HG02884 (cell line): Measurements from ENCODE around the gene PIK3CB.
A peak's percentile ranks its signal among the peaks of the same experiment; 100 is the strongest.
"Not testable (repeated sequence)": the region's sequence is repeated elsewhere in the genome, so short reads cannot be mapped to it uniquely, and the experiment has no call there.

ENCODE experiments used
- ATAC-seq: cut with Tn5 transposase; IDR thresholded peaks from one replicate; pipeline ENCODE4 v1.9.1; 2021; ENCODE audit warnings: mild to moderate bottlenecking, moderate library complexity; ENCODE audit not compliant: unreplicated experiment

The PIK3CB gene

DNA sequence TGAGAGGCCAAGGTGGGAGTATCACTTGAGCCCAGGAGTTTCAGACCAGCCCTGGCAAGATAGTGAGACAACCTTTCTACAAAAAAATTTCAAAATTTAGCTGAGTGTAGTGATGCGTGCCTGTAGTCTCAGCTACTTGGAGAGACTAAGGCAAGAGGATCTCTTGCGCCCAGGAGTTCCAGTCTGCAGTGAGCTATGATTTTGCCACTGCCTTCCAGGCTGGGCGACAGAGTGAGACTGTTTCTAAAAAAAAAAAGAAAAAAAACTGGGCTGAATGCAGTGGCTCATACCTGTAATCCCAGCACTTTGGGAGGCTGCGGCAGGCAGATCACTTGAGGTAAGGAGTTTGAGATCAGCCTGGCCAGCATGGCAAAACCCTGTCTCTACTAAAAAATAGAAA lies 14.0 kb upstream of the PIK3CB start:
- no peak for ATAC-seq

GRCh38 chr3:138846824-138847223 lies 12.1 kb upstream of the PIK3CB start:
- not testable (repeated sequence) for ATAC-seq

- ATAC-seq = no peak
Observed at GRCh38 chr3:138846262-138846791, 11.6 kb upstream of the PIK3CB start.

GRCh38 chr3:138845771-138846173 lies 11.0 kb upstream of the PIK3CB start:
- ATAC-seq = no peak

DNA sequence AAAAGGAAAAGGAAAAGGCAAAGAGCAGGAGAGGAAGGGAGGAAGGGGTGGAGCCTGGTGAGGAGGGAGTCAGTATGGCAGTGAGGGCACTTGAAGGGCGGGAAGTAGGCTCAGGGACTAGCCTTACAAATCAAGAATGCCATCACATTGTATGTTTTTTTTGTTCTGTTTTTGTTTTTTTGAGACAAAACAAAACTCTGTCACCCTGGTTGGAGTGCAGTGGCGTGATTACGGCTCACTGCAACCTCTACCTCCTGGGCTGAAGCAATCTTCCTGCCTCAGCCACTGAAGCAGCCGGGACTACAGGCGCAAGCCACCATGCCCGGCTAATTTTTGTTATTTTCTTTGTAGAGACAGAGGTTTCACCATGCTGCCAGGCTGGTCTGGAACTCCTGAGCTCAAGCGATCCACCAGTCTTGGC lies 10.5 kb upstream of the PIK3CB start:
- ATAC-seq = no peak

DNA sequence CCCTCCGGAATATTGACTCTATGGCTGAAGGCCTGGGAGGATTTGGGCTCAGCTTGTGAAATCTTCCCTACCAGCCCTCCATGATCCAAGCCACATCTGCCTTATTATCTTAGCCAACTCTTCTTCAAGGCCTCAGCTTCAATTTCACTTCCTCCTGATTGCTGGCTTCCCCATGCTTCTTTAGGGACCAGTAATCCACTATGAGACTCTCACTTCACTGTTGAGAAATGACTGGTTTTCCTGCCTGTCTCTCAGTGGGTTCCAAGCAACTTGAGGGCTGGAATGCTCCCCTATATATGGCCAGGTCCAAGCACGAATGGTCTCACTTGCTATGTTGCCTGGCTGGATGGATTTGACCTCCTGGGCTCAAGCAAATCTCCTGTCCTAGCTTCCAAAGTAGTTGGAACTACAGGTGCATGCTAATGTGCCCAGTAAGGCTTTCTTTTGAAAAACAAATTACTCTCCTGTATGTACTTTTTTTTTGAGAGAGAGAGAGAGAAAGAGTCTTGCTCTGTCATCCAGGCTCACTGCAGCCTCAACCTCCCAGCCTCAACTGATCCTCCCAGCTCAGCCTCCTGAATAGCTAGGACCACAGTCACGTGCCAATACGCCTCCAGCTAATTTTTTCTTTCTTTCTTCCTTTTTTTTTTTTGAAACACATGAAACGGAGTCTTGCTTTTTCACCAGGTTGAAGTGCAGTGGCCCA lies 7.9 kb upstream of the PIK3CB start:
- peak; percentile 95 for ATAC-seq

DNA sequence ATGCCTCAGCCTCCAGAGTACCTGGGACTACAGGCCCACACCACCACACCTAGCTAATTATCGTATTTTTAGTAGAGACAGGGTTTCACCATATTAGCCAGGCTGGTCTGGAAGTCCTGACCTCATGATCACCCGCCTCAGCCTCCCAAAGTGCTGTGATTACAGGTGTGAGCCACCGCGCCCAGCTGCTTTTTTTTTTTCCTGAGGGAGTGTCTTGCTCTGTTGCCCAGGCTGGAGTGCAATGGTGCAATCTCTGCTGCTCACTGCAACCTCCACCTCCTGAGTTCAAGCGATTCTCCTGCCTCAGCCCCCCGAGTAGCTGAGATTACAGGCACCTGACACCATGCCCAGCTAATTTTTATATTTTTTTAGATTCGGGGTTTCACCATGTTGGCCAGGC lies 3.7 kb upstream of the PIK3CB start:
- ATAC-seq = not testable (repeated sequence)

- ATAC-seq = not testable (repeated sequence)
Observed at GRCh38 chr3:138835846-138836245, 1.1 kb upstream of the PIK3CB start.

DNA sequence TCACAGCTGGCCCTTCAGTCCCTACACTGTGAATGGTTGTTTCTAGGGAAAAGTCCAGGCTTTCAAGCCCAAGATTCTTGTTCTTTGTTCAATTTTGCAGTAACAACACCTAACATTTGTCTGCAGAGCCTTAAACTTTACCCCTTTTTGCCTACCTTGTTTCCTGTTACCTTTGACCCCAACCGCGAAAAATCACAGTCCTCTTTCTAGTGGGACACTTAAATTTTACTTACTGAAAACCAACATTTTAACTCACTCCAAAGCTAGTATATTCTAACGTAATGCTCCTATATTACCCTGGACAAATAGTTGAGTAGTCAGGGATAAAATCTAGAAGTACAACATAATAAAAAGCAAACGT lies 649 bp upstream of the PIK3CB start:
- no peak for ATAC-seq

GRCh38 chr3:138833899-138834595 lies 681 bp downstream of the PIK3CB start:
- no peak for ATAC-seq

GRCh38 chr3:138832473-138833057 lies 2.2 kb downstream of the PIK3CB start:
- ATAC-seq = not testable (repeated sequence)

- ATAC-seq = no peak
Observed at GRCh38 chr3:138829886-138830510, 4.7 kb downstream of the PIK3CB start.

- no peak for ATAC-seq
Observed at GRCh38 chr3:138829097-138829496, 5.6 kb downstream of the PIK3CB start.

DNA sequence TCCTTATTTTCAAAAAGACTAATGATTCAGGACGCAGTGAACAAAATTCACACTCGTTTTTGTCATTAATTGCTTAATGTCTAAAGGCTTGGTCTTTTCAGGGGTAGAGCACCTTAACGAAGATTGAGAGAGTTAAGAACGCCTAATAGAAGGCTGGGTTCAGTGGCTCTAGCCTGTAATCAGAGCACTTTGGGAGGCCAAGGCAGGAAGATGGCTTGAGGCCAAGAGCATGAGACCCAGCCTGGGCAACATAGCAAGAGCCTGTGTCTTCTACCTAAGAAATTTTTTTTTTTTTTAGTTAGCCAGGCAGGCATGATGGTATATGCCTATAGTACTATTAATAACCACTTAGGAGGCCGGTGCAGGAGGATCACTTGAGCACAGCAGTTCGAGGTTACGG lies 7.5 kb downstream of the PIK3CB start:
- no peak for ATAC-seq

GRCh38 chr3:138825336-138825735 lies 9.4 kb downstream of the PIK3CB start:
- no peak for ATAC-seq

DNA sequence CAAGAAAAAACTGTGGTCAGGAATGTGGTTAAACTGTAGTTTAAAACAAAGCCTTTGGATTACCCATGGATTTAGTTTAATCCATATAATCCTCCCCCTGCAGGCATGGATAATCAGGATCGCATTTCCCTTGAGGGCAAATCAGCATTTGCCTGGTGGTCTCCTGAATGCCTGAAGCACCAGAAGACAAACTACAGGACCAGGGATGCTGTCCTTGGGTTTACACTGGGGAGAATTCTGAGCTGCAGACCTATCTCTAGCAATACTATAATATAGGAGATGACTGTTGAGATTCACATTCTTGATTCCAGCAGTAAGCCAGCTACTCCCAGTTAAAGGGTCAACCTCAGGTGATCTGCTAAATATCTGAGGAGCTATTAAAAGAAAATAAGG lies 10.6 kb downstream of the PIK3CB start:
- ATAC-seq = no peak

GRCh38 chr3:138820379-138820778 lies 14.3 kb downstream of the PIK3CB start:
- not testable (repeated sequence) for ATAC-seq

- no peak for ATAC-seq
Observed at GRCh38 chr3:138818185-138818860, 16.4 kb downstream of the PIK3CB start.

DNA sequence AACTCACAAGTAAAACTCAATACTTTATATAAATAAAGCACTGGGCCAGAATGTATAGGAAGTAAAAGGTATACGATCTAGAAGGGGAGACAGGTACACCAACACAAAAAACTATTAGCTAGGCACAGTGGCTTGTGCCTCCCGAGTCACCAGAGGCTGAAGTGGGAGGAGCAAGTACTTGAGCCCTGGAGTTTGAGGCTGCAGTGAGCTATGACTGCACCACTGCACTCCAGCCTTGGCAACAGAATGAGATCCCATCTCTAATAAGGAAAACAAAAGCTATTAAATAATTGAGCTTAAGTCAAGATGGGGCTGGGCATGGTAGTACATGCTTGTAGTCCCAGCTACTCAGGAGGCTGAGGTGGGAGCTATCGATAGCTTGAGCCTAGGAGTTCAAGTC lies 17.0 kb downstream of the PIK3CB start:
- no peak for ATAC-seq

GRCh38 chr3:138812806-138813205 lies 21.9 kb downstream of the PIK3CB start:
- ATAC-seq = no peak
